GM18505 (cell line): ENCODE data around the gene BMP5.

Source experiments
- ATAC-seq: cut with Tn5 transposase; IDR thresholded peaks from one replicate; pipeline ENCODE4 v1.9.1; 2021; ENCODE audit not compliant: unreplicated experiment
- POLR2A ChIP-seq: IDR thresholded peaks from 4 replicates; pipeline ENCODE4 v1.6.1; 2011; ENCODE audit warnings: borderline replicate concordance; ENCODE audit not compliant: insufficient read depth, insufficient read length; ENCODE audit errors: extremely low read depth

The BMP5 gene

GRCh38 chr6:55866128-55866527 is 9.3 kb downstream of the BMP5 start:
- TF ChIP-seq POLR2A, result no peak
- no peak for ATAC-seq

GRCh38 chr6:55853008-55854001 is 22.1 kb downstream of the BMP5 start:
- no peak for ATAC-seq
- TF ChIP-seq POLR2A, result no peak

- ATAC-seq, result no peak
- no peak for TF ChIP-seq POLR2A
These were observed 34.0 kb downstream of the BMP5 start for GRCh38 chr6:55841341-55841740.

GRCh38 chr6:55839080-55839479 is 36.3 kb downstream of the BMP5 start:
- no peak for ATAC-seq
- TF ChIP-seq POLR2A, result no peak

- no peak for ATAC-seq
- TF ChIP-seq POLR2A, result no peak
These were observed 38.4 kb downstream of the BMP5 start for GRCh38 chr6:55836945-55837344.

- ATAC-seq, result no peak
These were observed 38.9 kb downstream of the BMP5 start for GRCh38 chr6:55836481-55836880.

GRCh38 chr6:55835220-55835619 is 40.2 kb downstream of the BMP5 start:
- TF ChIP-seq POLR2A, result no peak
- ATAC-seq, result no peak

More at GRCh38 chr6:55836481-55836880, 38.9 kb downstream of the BMP5 start:
- TF ChIP-seq POLR2A, result no peak

GRCh38 chr6:55833284-55833683 is 42.1 kb downstream of the BMP5 start:
- TF ChIP-seq POLR2A, result no peak
- no peak for ATAC-seq

GRCh38 chr6:55827818-55828522 is 47.4 kb downstream of the BMP5 start:
- no peak for TF ChIP-seq POLR2A
- no peak for ATAC-seq

GRCh38 chr6:55826941-55827340 is 48.4 kb downstream of the BMP5 start:
- no peak for ATAC-seq
- no peak for TF ChIP-seq POLR2A

GRCh38 chr6:55825402-55826051 is 49.9 kb downstream of the BMP5 start:
- no peak for ATAC-seq
- no peak for TF ChIP-seq POLR2A

GRCh38 chr6:55822815-55823214 is 52.6 kb downstream of the BMP5 start:
- no peak for ATAC-seq

GRCh38 chr6:55822005-55822404 is 53.4 kb downstream of the BMP5 start:
- TF ChIP-seq POLR2A, result no peak
- no peak for ATAC-seq

More at GRCh38 chr6:55822815-55823214, 52.6 kb downstream of the BMP5 start:
- TF ChIP-seq POLR2A, result no peak
